Right lobe of liver (tissue), 6 donors: ENCODE measurements around the gene FABP6. TPM values are rescaled to one million over a fixed set of nuclear protein-coding genes. Genes with fewer than 3 reads are reported as not detected.

Experiments used
- ATAC-seq, 4 donors: fragments of 200-7000 bp; cut with Tn5 transposase; one replicate each; pipeline ENCODE4 v1.9.1; 2020; ENCODE audit warnings: mild to moderate bottlenecking in 4 of 4, moderate library complexity in 4 of 4
- DNase-seq, 3 donors: peaks; one replicate each; pipeline ENCODE4 v3.0.0-alpha.2; 2020
- H3K27ac ChIP-seq, 3 donors: fragments of 200-600 bp; one replicate each; pipeline ENCODE4 v1.8.0; 2022
- H3K27me3 ChIP-seq, 2 donors: fragments of 200-600 bp; one replicate each; pipeline ENCODE4 v1.8.0; 2022
- H3K36me3 ChIP-seq, 4 donors: fragments of 200-600 bp; sonication (generic) in 1 of 4; one replicate each; pipeline versions ENCODE4 v1.5.1 to v1.8.0; 2017 to 2022; ENCODE audit warnings: control low read depth in 1 of 4
- H3K4me1 ChIP-seq, 4 donors: fragments of 200-600 bp; sonication (generic) in 1 of 4; one replicate each; pipeline versions ENCODE4 v1.5.1 to v1.8.0; 2017 to 2022; ENCODE audit warnings: control low read depth in 1 of 4
- H3K4me3 ChIP-seq, 3 donors: fragments of 200-600 bp; one replicate each; pipeline ENCODE4 v1.8.0; 2022
- H3K9me3 ChIP-seq, 4 donors: fragments of 200-600 bp; sonication (generic) in 1 of 4; one replicate each; pipeline versions ENCODE4 v1.5.1 to v1.8.0; 2017 to 2022; ENCODE audit warnings: control low read depth in 1 of 4
- CTCF ChIP-seq, 4 donors: fragments of 200-600 bp in 3 of 4; fragments of 450-650 bp in 1 of 4; IDR thresholded peaks; one replicate each; pipeline versions ENCODE4 v1.5.1 to v1.8.0; 2016 to 2022; ENCODE audit warnings: antibody characterized with exemption in 4 of 4, mild to moderate bottlenecking in 2 of 4
- POLR2A ChIP-seq: fragments of 450-650 bp; IDR thresholded peaks from one replicate; pipeline ENCODE4 v1.6.1; 2017; ENCODE audit warnings: antibody characterized with exemption, mild to moderate bottlenecking
- WGBS: methylation state at CpG from one replicate; pipeline ENCODE4 v1.1.6; 2018; ENCODE audit warnings: low coverage, low lambda C conversion rate; ENCODE audit not compliant: insufficient coverage; ENCODE audit errors: missing lambda C conversion rate; 5-methylcytosine and 5-hydroxymethylcytosine counted together
- intact Hi-C, 2 donors: fragments of 100-400 bp; cut with DNase I; formaldehyde crosslinking; loops; one replicate each; pipeline versions ENCODE4 v1.11.2 to v1.14.1; 2022
- total RNA-seq, 6 experiments: library from RNA; depleted of rRNA in 2 of 6; stranded (reverse); fragments of >200 nt in 2 of 6; fragmentation: NEBNext Ultra II Directional in 3 of 6; extraction: Animal tissue kit (Norgen Biotek cat#: 25700) in 3 of 6; gene quantifications; one replicate each; pipeline versions ENCODE4 v1.1.0 to v1.2.4, GENCODE V29; 2016 to 2023
- donor health status: DM: no; HTN: yes; CAD: no.
- donor health status: DM: no; HTN: no; CAD: no.
- donor health status: DM: no; HTN: no; CAD: no.
- donor health status: DM: no; HTN: yes; CAD: no.
- donor health status: DM: no; HTN: yes; CAD: no.

FABP6 gene
- total RNA-seq, 6 experiments from 2014 or later, result not detected

DNA sequence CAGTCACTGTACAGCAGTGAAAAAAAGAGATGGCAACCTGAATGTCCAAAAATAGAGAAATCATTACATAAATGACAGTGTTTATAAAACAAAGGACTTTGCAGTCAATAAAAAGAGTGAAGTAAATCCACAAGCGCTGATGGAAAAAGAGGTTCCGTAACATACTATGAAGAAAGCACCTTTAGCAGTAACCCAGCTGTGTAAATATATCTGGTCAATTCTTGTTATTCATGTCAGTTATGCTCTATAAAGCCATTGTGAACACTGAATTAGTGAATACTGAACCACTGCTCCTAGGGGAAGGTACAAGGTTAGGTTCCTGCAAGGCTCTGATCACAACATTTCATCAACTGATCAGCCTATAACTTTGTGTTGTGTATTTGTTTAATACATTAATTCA is 43.6 kb downstream of the FABP6 start:
- DNase-seq (no peak), ATAC-seq (no peak)
- no peak overlapping the region for H3K27ac ChIP-seq
- H3K4me3 ChIP-seq, result no peak overlapping the region
- no peak for TF ChIP-seq POLR2A
- no peak for TF ChIP-seq CTCF (IDR thresholded peaks at IDR 0.05)
- H3K4me1 ChIP-seq, result peaks cover 0 to 2% (median 0%) of the 10 kb centered on the region in 4 donors
- intact Hi-C loops, result no loop called here
- WGBS, result 100% methylated on average over 2 of the region's 2 CpGs
- no peaks in the 10 kb centered on the region for H3K27me3 ChIP-seq
- H3K36me3 ChIP-seq, result no peaks in the 10 kb centered on the region
- H3K9me3 ChIP-seq, result no peaks in the 10 kb centered on the region

DNA sequence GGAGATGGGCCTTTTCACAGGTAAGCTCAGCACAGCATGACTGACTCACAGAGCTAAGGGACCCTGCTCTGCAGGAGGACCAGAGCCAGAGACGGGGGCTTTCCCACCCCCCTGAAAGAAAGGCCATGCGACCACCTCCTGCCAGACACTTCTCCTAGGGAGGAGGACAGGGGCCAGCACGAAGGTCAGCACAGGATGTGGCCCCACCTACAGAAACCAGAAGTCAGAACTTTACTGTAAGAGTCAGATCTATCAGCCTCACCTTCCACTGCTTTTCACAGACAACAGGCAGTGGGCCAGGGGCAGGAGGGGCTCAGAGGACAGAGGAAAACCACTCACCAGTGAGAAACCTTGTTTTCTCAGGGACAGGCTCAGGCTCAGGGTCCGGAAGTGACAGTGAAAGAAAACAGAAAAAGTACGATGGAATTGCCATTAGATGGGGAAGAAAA is 45.2 kb downstream of the FABP6 start:
- TF ChIP-seq CTCF (IDR thresholded peaks at IDR 0.05) (no peak), POLR2A (no peak)
- H3K27me3 ChIP-seq, result no peaks in the 10 kb centered on the region
- no peaks in the 10 kb centered on the region for H3K9me3 ChIP-seq
- DNase-seq (no peak), ATAC-seq (no peak)
- no peak overlapping the region for H3K4me3 ChIP-seq
- H3K4me1 ChIP-seq, result no peaks in the 10 kb centered on the region
- intact Hi-C loops, result no loop called here
- no peaks in the 10 kb centered on the region for H3K36me3 ChIP-seq
- WGBS, result 44% methylated on average over 4 of the region's 5 CpGs
- no peak overlapping the region for H3K27ac ChIP-seq

DNA sequence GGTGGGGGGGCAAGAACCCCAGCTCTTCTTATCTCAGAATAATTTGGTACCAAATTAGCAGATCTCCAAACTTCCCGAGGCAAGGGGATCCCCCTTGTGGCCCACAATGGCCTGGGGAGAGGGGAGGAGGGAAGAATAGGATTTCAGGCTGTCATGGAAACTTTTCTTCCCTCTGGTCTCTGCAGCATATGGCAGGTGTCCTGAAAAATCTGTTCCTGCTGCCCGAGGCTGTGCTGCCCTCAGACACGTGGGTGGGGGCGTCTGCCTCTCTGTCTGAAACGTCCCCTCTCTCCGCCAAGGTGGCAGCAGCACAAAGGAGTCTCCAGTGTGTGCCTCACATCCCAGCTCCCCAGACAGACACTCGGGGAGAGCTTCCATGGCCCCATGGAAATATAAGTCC is 49.0 kb downstream of the FABP6 start:
- WGBS, result 48% methylated on average over 4 of the region's 7 CpGs
- no peak for TF ChIP-seq CTCF (IDR thresholded peaks at IDR 0.05)
- TF ChIP-seq POLR2A, result no peak
- Histone ChIP-seq H3K4me3 (no peak overlapping the region), H3K27me3 (no peaks in the 10 kb centered on the region), H3K9me3 (no peaks in the 10 kb centered on the region), H3K4me1 (no peaks in the 10 kb centered on the region), H3K36me3 (no peaks in the 10 kb centered on the region), H3K27ac (no peak overlapping the region)
- intact Hi-C loops, result no loop called here
- ATAC-seq, result no peak
- no peak for DNase-seq

DNA sequence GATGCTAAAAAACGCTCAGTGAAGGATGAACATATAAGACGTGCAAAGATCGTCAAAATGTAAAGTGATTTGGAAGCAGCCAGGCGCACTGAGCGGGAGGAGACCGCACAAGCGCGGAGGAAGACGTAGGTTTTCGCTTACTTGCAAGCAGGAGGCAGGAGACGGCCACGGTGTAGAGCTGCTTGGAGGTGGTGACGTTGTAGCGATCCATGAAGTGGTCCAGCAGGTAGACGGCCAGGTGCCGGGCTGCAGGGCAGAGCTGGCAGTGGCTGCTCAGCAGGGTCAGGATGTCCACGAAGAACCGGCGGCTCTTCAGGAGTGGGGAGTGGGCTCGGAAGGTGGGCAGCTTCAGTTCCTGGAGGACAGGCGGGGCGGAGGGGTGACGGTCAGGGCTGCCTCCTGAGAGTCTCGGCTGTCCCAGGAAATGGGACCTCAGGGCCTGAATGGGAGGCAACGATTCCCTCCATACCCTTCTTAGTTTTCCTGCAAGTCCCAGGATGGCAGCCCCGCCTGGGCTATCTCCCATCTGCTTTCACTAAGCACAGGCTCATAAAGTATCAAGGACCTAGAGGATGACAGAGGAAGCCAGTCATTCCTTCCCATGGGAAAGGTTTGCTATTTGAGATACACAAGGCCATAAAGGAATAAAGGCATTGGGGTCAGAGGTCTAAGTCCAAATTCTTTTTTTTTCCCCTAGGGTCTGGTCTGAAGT is 51.2 kb downstream of the FABP6 start:
- Histone ChIP-seq H3K27me3 (no peaks in the 10 kb centered on the region), H3K4me3 (no peak overlapping the region), H3K27ac (no peak overlapping the region), H3K9me3 (no peaks in the 10 kb centered on the region), H3K4me1 (no peaks in the 10 kb centered on the region), H3K36me3 (no peaks in the 10 kb centered on the region)
- no peak for TF ChIP-seq POLR2A
- TF ChIP-seq CTCF (IDR thresholded peaks at IDR 0.05), result no peak
- intact Hi-C loops, result no loop called here
- DNase-seq, result no peak
- no peak for ATAC-seq
- 93% methylated on average over 9 of the region's 26 CpGs for WGBS
